WTC11 (cell line): Measurements from ENCODE around the gene SETD3.

ENCODE experiments used
- GRHL2 ChIP-seq: fragments of 250-450 bp; sonication (Bioruptor Pico); IDR thresholded peaks from 2 replicates; pipeline ENCODE4 v1.8.0; 2022; ENCODE audit warnings: mild to moderate bottlenecking, moderate library complexity; ENCODE audit not compliant: insufficient replicate concordance, severe bottlenecking
- MLX ChIP-seq: sonication (generic); formaldehyde crosslinking; IDR thresholded peaks from 2 replicates; pipeline ENCODE4 v1.8.1; 2023; ENCODE audit warnings: mild to moderate bottlenecking, missing genetic modification reagents, moderate library complexity
- ZNF121 ChIP-seq: sonication (generic); formaldehyde crosslinking; IDR thresholded peaks from 2 replicates; pipeline ENCODE4 v1.8.0; 2023; ENCODE audit warnings: missing genetic modification reagents

GRCh38 chr14:99380991-99381687 lies 99.5 kb downstream of the SETD3 start:
- TF ChIP-seq MLX (no peak), ZNF121 (no peak), GRHL2 (no peak)
